AG09309 (cell line): ENCODE data around the gene BLACAT1.

Experiments
- DNase-seq: peaks from one replicate; pipeline ENCODE4 v3.0.0-alpha.2; 2010; ENCODE audit warnings: low read depth
- H3K4me3 ChIP-seq: 2 replicates; pipeline ENCODE4 v1.5.1; 2011; ENCODE audit warnings: mild to moderate bottlenecking, low read depth, low read length, moderate library complexity; ENCODE audit not compliant: control insufficient read depth
- TF ChIP-seq, protein P1 (sequence below): IDR thresholded peaks from 2 replicates; pipeline ENCODE4 v1.5.1; 2011; ENCODE audit warnings: mild to moderate bottlenecking, low read depth, low read length, inconsistent platforms; ENCODE audit not compliant: insufficient read depth, control insufficient read depth; ENCODE audit errors: missing control alignments

BLACAT1 gene

DNA sequence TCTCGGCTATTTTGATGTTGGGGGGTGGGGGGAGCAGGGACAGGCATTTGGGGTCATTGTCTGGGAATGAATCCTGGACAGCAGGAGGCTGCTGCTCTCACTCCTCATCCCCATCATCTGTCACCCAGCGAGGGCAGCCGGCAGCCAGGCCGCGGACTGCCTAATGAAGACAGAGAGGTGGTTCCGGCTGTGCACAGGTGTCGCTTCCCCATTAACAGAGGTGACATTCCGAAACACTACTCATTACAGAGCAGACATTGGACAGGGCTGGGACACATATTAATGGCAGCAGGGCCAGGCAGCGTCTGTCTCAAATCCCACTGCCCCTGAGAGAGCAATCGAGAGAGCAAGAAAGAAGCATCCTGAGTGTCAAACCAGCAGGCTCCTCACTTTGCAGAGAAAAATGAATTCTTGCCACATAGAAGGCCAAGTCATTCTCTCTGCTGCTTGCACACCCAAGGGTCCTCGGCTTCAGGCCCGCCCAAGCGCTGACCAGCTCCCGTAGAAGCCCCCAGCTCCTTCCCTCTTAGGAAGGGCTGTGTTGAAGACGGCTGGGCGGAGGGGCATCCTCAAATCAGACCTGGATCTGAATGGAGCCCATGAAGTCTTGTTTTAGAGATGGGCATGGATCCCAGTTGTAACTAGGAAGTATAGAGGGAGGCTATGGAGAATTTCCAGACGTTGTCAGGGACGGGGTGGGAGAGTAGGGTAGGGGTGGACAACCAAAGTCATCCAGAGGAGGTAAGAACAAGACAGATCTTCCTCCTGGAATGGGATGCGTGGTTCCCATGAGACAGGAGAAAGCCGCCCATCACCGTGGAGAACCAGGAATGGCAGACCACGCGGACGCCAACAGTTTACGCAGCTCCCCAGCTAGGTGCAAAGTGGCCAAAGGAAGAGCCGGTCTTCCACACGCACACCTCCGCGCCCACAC, 25.8 kb downstream of the BLACAT1 start:
- no peak for DNase-seq
- H3K4me3 ChIP-seq: peak overlapping the region; percentile 34
- TF ChIP-seq, protein P1, sequence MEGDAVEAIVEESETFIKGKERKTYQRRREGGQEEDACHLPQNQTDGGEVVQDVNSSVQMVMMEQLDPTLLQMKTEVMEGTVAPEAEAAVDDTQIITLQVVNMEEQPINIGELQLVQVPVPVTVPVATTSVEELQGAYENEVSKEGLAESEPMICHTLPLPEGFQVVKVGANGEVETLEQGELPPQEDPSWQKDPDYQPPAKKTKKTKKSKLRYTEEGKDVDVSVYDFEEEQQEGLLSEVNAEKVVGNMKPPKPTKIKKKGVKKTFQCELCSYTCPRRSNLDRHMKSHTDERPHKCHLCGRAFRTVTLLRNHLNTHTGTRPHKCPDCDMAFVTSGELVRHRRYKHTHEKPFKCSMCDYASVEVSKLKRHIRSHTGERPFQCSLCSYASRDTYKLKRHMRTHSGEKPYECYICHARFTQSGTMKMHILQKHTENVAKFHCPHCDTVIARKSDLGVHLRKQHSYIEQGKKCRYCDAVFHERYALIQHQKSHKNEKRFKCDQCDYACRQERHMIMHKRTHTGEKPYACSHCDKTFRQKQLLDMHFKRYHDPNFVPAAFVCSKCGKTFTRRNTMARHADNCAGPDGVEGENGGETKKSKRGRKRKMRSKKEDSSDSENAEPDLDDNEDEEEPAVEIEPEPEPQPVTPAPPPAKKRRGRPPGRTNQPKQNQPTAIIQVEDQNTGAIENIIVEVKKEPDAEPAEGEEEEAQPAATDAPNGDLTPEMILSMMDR: no peak

DNA sequence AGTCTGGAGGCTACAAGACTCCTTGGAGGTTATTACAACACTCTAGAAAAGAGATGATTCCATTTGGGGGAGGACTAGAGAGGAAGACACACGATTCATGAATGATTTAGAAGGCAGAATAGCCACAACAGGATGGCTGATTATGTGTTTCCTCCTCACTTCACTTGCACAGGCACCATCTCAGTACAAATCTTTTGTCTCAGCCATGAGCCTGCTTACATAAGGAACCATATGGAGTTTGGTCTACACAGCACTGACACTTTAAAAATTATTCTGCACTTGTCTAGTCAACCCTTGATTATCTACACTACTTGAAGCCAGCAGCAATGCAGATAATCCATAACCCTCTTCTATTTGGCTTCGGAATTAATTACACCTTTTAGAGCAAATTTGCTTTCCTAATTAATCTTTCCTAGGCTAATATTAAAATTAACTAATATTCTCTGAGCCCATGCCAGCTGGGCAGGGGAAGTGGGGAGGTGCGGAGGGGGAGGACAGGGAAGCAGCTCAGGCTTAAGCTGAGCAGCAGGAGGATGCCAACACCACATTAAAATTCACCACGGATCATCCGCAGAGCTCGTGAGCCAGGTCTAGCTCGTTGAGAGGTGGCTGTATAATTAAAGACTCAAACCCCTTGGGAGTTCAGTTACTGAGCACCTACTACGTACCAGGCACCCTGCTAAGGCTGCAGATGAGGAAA, 30.8 kb downstream of the BLACAT1 start:
- DNase-seq: no peak
- TF ChIP-seq, protein P1: no peak
- no peak overlapping the region for H3K4me3 ChIP-seq

DNA sequence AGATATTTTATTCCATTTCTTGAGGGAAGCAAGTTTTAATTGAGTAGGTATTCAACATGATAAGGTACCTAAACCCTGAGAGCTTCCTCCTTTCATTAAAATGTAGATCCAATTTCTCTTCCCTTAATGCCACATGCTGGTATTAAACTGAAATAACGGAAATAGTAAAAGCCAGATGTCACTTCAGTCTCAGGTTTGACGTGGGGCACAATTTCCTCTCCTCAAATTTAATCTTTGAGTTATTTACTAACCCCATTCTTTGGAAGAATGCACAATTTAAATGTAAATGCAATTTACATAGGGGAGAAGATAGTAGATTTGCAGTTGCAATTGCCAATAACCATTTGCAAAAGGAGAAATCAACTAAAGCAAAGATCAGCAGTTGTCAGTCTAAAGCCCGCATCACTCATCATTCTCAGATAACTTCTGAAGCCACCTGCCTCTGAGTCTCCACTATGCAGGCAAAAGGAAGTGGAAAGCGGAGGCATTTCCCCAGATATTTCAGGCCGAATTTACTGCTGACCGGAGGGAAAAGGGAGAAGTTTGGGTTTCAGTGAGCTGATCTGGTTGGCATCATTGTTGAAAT, 31.9 kb downstream of the BLACAT1 start:
- no peak for DNase-seq
- H3K4me3 ChIP-seq: no peak overlapping the region
- TF ChIP-seq, protein P1: no peak

GRCh38 chr1:205422993-205423642, 32.7 kb downstream of the BLACAT1 start:
- TF ChIP-seq, protein P1: no peak

GRCh38 chr1:205421798-205422197, 34.0 kb downstream of the BLACAT1 start, which contains the start of gene LEMD1:
Gene LEMD1 (minus strand): TSS chr1:205422056. CDS start chr1:205420536, 1,520 bp downstream.
- TF ChIP-seq, protein P1: no peak
- no peak for DNase-seq
- H3K4me3 ChIP-seq: no peak within 1 kb of the TSS

More at GRCh38 chr1:205422993-205423642, 32.7 kb downstream of the BLACAT1 start:
- DNase-seq: no peak
- H3K4me3 ChIP-seq: no peak overlapping the region

DNA sequence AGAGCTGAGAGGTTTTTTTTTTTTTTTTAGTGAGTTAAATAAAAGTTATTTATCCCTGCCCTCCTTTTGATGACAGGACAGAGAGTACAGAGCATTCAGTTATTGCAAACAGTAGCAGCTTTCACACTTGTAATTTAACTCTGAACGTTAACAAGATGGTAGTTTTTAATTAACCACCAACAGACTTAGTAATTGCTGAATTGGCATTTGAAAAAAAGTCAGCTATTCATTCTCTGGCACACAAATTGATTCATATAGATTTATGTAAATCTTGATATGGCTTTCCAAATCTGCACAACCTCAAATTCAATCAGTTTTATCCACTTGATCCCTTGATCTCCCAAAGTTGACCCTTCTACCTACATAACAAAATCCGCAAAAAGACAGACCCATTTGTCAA, 34.9 kb downstream of the BLACAT1 start:
- no peak for DNase-seq
- TF ChIP-seq, protein P1: no peak
- no peak overlapping the region for H3K4me3 ChIP-seq
